Activated CD8-positive, alpha-beta memory T cell treated with anti-CD3 and anti-CD28 coated beads for 48 hours (primary cell): ENCODE results near the gene EIF3L.

Experiments used
- DNase-seq, 3 experiments: peaks; one replicate each; pipeline ENCODE4 v3.0.0-alpha.2; 2020; ENCODE audit warnings: low read depth in 2 of 3, low spot score in 2 of 3

EIF3L gene

DNA sequence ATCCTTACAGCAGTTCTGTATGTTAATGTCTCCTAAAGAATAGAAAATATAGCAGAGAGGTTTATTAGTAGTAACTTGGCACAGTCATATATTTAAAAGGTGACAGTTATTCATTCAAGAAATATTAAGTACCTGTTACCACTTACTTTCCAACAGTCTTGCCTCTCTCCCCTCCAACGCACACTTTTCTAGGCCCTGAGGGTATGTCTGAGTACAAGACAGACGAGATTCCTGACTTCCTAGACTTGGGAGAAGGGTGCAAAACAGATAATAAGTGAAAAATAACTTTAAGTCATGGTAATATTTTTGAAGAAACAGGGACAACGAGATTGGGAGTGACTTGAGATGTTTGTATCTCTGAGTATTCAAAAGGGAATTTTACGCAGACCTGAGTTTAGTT lies 1.6 kb downstream of the EIF3L start:
- DNase-seq = no peak

DNA sequence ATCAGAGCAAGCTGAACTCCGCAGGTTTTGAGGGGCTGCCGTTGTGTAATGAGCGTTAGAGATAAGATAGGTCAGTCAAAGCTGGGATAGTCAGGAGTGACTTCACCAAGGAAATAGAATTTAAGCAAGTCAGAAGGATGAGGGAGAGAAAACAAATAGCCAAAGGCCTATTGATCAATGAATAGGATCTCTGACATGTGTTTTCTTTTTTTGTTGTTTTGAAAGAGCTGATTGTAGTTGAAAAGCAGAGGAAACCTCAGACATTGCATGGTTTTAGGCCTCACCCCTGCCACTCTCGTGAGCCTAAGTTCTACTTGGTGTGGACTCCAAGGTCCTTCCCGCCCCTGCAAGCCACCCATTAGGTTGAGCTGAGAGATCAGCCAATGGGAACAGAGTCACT lies 3.2 kb downstream of the EIF3L start:
- DNase-seq = no peak

GRCh38 chr22:37854946-37855345 lies 5.7 kb downstream of the EIF3L start:
- DNase-seq = no peak

GRCh38 chr22:37855462-37855861 lies 6.2 kb downstream of the EIF3L start:
- no peak for DNase-seq

DNA sequence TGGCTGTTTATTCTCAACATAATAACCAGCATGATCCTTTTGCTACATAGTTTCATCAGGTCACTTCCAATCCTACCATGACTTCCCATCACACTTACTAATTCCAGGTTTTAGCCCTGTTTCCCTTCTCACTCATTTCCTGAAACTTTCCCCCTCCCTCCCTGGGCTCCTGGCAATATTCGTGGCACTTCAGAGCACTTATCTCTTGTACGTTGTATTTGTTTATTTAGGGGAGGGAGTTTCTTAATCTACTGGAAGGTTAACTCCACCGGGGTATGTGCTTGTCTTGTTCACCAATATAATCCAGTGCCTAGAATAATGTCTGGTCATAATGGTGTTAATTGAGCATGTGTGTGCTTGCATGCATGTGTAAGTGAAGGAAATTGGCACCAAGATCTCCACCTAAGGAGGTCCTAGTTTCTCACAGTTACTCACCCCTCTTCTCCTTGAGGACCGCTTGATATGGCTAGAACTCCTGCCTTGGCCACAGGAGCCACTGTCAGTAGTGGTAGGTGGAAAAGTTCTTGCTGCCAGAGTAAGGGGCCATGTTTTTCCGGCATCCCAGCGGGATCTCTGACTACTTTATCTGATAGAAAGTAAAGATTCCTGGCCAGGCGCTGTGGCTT lies 11.7 kb downstream of the EIF3L start:
- no peak for DNase-seq

DNA sequence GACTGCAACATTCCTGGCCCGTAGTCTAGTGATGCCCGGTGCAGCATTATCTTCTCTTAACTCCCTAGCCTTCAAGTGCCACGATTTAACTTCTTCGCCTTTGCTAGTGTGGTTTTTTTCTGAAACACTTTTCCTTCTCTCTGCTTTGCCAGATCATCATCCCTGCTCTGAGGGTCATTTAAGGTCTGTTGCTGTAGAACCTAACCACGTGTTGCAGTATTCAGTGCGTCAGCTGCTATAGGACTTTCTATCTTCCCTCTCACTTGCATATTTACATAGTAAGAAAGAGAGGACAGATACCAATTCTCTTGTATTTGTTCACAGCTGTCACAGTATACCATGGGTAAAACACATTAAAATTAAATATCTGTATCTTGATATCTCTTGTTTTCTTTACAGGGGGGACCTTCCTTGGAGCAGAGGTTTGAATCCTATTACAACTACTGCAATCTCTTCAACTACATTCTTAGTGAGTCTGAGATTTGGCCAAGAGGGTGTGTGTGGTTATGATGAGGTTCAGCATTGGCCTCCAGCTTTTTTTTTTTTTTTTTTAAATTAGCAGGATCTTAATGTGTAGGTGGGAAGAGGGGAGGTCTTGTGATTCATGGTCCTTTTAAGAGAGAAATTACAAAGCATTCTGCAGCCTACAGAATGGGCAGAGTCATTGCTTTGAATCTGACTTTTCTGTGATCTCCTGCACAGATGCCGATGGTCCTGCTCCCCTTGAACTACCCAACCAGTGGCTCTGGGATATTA lies 13.5 kb downstream of the EIF3L start:
- no peak for DNase-seq

DNA sequence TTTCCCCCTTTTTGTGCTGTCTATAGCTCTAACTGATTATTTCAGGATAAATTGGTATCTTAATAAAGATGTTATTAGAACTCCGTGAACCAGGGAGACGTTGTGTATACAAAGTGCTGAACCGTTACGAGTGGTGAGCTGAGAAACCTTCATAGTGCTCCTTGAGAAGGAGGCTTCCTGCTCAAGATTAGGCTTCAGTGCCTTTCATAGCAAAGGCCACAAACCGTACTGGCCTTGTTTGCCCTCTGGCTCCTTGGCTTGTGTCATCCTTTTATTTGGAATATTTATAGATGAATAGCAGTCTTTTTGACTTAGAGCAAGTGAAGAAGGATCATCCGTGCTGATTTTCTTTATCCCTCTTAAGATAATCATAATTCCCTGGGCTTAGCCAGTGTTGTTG lies 16.3 kb downstream of the EIF3L start:
- no peak for DNase-seq

DNA sequence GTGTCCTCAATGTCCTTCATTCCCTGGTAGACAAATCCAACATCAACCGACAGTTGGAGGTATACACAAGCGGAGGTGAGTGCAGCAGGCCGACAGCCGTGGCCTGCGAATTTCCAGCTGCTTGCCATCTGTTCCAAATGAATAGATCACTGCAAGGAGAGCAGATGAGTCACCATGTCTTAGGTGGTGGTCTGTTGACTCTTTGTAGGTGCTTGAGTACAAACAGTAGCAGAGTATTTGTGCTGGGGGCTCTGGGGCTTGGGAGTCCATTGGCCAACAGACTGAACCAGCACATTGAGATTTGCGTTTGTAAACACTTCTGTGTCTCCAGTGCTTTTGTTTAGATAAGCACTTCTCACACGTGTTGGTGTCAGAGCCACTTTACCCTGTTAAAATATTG lies 21.1 kb downstream of the EIF3L start:
- DNase-seq = no peak

GRCh38 chr22:37880668-37881440 lies 31.6 kb downstream of the EIF3L start:
- no peak for DNase-seq

DNA sequence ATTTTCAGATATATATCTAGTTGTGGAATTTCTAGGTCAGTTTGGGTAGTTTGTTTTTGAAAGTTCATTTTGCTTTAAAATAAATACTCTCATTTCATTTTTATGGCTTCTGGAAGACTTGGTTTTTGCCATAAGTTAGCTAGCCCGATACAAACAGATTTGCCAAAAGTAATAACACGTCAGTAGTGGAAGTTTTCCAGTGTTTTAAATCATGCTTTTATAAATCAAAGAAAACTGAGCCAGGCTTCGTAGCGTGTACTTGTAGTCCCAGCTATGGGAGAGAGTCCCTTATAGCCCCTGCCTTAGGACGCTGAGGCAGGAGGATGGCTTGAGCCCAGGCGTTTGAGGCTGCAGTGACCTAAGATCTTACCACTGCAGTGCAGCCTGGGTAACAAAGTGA lies 35.2 kb downstream of the EIF3L start:
- DNase-seq = no peak

DNA sequence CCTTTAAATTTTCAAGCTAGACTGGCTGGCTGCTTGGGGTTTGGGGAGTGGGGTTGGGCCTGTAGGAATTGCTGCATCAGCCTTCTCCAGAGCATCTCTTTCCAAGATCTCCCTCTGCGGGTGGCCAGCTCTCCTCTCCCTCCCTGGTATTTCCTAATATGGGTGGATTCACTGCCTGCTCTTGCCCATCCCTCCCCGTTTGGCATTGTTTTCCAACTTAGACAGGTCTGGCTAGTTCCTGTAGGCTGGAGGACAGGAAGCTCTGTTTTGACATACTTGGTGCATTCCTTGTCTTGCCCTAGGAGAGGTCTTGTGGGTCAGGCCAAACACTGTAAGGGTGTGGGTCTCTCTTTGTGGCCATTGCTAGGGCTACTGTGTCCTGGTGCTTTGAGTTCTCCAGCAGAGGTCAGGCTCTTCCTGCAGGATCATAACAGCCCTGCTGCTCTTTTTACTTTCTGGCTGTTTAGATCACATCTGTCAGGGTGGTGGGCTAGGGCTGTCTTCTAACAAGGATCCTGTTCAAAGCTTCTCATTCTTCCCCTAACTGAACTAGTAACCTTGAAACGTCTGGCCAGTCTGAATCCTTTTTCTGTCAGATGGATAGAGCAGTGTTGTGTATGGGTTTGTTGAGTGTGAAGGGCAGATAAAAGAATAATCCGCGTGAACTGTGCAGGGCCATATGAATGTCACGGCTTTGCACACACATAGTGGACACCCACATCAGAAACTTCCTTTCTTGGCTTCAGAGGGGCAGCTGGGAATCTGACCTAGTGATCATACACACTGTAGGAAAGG lies 38.6 kb downstream of the EIF3L start:
- DNase-seq = no peak

DNA sequence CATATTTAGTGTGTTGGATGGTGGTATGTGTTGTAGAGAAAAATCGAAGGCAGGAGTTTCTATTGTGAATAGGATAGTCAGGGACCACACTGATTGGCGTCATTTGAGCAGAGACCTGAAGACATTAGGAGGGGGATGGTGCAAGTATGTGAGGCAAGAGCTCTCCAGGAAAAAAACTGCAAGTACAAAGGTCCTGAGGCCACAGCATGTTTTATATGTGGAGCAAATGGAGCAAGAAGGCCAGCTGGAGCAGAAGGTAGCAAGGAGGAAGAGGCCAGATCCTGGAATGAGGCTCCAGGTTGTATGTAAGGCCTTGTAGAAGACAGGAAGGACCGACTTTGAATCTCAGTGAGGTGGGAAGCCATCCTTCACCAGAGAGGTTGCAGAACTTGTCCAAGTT lies 42.7 kb downstream of the EIF3L start:
- no peak for DNase-seq

- DNase-seq = no peak
These were observed 43.5 kb downstream of the EIF3L start for GRCh38 chr22:37892566-37893335.

DNA sequence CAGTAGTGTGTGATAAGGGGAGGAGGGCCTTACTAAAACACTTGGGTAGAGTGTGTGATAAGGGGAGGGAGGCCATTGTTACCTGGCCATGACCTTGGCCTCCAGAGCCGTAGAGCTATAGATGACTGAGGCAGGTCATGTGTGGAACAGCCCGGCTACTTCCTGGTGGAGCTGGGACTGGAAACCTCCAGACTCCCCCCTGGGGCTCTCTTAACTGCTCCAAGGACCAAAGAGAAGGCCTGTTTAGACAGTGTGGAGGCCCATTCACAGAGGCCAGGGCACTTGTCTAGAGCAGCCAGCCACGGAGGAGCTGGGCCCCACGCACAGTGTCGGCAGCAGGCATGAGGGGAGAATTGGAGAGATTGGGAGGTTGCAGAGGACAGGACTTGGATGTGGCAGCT lies 44.4 kb downstream of the EIF3L start:
- DNase-seq = no peak

- no peak for DNase-seq
These were observed 45.9 kb downstream of the EIF3L start for GRCh38 chr22:37894939-37895670.

- DNase-seq = no peak
These were observed 47.0 kb downstream of the EIF3L start for GRCh38 chr22:37896181-37896592.

GRCh38 chr22:37896939-37897338 lies 47.7 kb downstream of the EIF3L start:
- DNase-seq = no peak

DNA sequence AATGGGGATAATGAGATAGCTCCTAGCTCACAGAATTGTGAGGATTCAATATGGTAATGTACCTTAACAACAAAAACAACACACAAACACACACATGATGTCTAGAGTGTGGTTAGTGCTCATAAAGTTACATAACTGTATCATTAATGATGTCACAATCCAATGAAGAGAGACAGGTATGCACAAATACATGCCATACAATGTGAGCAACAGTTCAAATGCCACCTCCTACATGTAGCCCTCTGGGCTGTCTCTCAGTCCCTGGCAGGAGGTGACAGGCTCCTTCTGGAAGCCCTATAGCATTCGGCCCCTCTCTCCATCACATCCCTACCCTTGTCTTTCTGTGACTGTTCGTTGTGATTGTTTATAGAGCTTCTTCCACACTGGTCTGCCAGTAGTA lies 48.6 kb downstream of the EIF3L start:
- DNase-seq = no peak

DNA sequence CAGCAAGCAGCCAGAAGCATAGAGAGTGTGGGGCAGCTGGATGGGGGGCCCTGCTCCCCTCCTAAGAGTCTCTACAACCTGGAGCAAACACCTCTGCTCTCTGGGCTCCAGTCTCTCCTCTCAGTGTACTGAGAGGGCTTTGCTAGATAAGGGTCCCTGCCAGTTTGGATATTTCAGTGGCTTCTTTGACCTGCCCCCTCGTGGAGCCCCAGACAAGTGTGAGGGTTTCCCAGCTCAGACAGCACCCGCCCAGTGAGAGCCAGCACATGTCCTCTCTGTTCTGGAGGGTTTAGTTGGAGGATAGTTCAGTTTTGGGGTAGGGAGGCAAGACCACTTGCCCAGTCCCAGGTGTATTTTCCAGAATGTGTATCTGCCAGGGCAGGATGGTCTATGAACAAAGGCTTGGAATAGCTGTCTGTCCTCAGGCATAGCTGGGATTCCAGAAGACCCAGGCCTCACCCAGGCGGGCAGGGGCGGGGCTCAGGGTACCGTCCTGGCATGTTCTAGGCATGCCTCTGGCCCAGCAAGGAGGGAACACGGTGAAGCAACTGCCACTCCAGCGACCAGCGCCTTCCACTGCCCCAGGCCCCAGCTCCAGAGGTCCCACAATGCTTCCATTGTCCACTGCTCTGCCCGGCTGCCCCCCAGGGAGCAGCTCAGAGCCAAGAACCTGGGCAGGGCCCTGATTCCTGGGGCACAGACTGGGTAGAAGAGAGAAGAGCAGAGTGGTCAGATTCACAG lies 49.4 kb downstream of the EIF3L start:
- no peak for DNase-seq
